ENCODE results near the gene UBA52. TPM values are rescaled to one million over a fixed set of nuclear protein-coding genes. Genes with fewer than 3 reads are reported as not detected.
"Not testable (repeated sequence)": the region's sequence is repeated elsewhere in the genome, so short reads cannot be mapped to it uniquely, and the experiment has no call there.

The UBA52 gene
- total RNA-seq, 4 donors from 2014 or later: 600 to 891 (median 689) TPM

DNA sequence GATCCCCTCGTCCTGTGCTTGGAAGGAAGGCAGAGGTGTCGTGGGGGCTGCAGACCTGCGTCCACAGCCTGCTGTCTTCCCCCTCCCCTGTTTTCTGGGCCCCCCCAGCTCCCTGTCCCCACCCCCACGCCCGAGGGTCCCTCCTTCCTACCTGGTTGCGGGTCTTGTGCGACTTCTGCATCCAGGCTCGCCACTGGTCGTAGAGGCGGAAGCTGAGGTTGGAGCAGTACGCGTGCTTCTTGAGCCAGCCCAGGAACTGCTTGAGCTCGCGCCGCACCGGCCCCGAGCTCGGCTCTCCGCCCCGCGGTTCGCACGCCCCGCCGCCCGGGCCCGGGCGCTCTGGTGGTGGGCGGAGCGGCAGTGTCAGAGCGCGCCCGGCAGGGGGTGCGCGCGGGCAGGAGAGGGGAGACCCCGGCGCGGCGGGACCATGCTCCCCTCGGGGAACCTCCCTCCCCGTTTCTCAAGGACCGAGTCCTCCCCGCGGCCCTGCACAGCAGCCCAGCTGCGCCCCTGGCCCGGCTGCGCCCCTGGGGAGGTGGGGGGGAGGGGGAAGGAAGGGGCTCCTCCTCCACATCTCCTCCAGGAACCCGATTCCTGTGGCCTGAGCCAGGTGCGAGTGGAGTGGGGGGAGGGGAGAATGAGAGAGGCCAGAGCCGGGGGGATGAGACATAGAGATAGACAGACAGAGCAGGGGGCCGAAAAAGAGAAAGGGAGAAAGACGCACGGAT lies 22.6 kb downstream of the UBA52 start:
- TF ChIP-seq, protein P1, sequence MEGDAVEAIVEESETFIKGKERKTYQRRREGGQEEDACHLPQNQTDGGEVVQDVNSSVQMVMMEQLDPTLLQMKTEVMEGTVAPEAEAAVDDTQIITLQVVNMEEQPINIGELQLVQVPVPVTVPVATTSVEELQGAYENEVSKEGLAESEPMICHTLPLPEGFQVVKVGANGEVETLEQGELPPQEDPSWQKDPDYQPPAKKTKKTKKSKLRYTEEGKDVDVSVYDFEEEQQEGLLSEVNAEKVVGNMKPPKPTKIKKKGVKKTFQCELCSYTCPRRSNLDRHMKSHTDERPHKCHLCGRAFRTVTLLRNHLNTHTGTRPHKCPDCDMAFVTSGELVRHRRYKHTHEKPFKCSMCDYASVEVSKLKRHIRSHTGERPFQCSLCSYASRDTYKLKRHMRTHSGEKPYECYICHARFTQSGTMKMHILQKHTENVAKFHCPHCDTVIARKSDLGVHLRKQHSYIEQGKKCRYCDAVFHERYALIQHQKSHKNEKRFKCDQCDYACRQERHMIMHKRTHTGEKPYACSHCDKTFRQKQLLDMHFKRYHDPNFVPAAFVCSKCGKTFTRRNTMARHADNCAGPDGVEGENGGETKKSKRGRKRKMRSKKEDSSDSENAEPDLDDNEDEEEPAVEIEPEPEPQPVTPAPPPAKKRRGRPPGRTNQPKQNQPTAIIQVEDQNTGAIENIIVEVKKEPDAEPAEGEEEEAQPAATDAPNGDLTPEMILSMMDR (IDR thresholded peaks at IDR 0.05): peak in 2 of 3 donors; percentile 34 to 80
- DNase-seq (ENCODE audit: low spot score) (no peak), ATAC-seq (ENCODE audit: low FRiP score) (peak; percentile 83)

DNA sequence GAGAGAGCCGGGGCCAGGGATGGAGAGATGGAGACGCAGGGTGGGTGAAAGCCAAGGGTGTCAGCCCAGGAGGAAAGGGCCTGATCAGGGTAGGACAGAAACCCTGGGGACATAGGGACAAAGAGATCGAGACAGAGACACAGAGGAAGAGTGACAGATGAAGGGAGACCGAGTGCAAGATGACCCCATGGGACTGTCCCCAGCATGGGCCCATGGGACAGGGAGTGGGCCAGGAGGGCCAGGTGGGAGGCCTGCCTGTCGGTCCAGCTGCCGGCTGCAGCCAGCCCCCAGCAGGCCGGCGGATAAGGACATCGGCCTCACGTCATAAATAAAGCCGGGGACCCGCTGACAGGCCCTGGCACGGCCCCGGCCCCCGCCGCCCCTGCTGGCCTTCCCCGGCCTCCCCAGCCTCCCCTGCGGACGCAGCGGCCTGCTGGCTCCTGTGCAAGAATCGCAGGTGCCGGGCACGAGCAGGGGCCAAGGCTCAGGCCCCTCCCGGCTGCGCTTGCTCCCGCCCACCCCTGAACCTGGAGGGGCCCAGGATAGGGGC lies 23.2 kb downstream of the UBA52 start:
- TF ChIP-seq, protein P1 (IDR thresholded peaks at IDR 0.05): no peak
- no peak for DNase-seq (ENCODE audit: low spot score)
- no peak for ATAC-seq (ENCODE audit: low FRiP score)

DNA sequence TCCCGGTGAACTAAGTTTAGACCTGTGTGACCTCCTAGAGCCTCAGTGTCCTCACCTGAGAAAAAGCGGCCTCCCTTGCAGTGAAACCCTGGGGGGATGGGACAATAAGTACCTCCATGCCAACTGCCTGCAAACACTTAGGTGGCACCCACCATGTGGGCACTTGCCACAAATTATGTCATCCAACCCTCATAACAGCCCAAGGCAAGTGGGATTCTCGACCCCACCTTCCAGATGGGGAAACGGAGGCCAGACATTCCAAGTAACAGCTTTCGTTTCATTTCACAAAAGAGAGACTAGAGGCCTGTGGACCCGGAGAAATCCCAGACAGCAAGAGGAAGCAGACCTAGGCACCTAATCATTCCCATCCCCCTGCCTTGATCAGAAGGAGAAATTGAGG lies 23.8 kb downstream of the UBA52 start:
- DNase-seq (ENCODE audit: low spot score) (no peak), ATAC-seq (ENCODE audit: low FRiP score) (no peak)
- TF ChIP-seq, protein P1 (IDR thresholded peaks at IDR 0.05): no peak

DNA sequence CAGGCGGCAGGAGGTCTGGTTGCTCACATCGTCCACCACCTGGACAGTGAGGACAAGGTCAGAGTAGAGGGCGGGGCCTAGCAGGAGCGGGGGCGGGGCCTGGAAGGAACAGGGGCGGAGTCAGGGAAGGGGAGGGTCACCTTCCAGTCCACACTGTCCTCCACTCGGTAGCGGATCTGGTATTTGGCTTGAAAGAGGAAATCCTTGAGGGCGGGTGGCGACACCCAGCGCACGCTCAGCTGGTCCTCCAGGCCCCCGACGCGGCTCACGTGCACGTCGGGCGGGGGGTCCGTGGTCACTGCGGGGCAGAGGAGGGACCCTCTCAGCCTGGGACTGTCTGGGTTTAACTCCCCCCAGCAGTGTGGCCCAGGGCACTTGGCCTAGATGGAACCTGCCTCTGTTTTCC lies 25.1 kb downstream of the UBA52 start:
- ATAC-seq (ENCODE audit: low FRiP score) (no peak), DNase-seq (ENCODE audit: low spot score) (no peak)

DNA sequence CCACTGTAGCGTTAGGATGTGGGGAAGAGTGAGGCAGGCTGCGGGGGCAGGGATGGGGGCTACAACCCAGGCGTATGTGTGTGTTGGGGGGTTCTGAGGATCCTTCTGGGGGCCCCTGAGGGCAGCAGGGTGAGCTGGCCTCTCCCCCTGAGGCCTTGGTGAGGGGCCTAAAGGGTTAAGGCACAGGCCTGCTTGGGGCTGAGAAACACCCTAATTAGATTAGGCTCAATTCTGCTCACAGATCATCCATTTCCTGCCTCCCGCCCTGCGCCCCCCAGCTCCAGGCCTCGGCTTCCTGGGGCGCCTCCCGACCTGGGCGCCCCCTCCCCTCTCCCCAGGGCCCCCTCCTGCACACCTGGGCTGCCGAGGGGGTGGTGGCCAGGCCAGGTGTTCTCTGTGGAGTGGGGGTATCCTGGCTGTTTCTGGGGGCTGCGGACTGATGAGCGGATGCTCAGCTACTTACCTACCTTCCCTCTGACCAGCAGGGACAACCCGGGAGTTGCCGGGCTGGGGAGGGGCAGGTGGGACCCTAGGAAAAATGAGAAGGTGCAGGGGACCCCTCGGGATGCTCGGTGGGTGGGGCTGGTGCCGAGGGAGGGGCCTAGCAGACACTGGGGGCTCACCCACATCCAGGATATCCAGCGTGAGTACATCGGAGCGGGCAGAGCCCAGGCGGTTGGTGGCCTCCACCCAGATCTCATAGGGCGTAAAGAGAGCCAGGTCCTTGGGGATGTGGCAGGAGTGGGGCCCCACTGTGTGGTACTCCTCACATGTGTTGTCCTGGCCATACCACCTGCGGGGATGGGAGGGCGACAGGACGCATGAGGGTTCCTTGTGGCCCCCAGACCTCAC lies 26.4 kb downstream of the UBA52 start:
- DNase-seq (ENCODE audit: low spot score): no peak
- TF ChIP-seq, protein P1 (IDR thresholded peaks at IDR 0.05): no peak
- no peak for ATAC-seq (ENCODE audit: low FRiP score)

More for the DNA sequence above, 25.1 kb downstream of the UBA52 start:
- TF ChIP-seq, protein P1 (IDR thresholded peaks at IDR 0.05): no peak

DNA sequence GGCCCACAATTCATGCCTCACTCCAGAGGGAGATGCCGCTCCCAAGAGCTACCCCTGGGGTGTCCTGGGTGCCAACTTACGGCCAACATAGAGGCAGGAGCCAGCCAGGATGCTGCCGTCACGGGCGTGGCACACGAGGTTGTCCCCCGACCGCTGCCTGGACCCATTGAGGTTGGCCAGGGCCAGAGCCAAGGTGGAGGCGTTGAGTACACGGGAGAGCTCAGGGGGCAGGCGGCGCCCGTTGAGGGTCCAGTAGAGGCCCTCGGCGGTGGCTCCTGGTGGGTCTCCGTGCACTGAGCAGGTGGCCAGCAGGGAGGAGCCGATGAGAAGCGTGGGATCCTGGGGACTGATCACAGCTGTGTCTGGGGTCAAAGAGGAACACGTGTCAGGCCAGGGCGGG lies 27.8 kb downstream of the UBA52 start:
- TF ChIP-seq, protein P1 (IDR thresholded peaks at IDR 0.05): no peak
- no peak for DNase-seq (ENCODE audit: low spot score)
- no peak for ATAC-seq (ENCODE audit: low FRiP score)

GRCh38 chr19:18600692-18601397 lies 29.2 kb downstream of the UBA52 start:
- not testable (repeated sequence) for ATAC-seq (ENCODE audit: low FRiP score); DNase-seq (ENCODE audit: low spot score)
